ENCODE data around the gene C3orf49.

Gene C3orf49

DNA sequence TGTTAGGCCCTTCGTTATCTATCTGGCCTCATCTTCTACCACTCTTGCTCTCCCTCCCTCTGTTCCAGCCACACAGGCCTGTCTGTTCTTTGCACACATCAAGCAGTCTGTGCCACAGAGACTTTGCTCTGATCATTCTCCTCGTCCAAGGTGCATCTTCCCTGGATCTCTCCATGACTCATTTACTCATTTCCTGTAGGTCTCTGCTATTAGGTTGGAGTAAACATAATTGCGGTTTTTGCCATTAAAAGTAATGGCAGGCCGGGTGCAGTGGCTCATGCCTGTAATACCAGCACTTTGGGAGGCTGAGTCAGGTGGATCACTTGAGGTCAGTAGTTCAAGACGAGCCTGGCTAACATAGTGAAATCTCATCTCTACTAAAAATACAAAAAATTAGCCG lies 9.5 kb upstream of the C3orf49 start:
- Histone ChIP-seq H3K4me3 (ENCODE audit: low read depth in 1 of 2, low read length in 2 of 2) (no peak overlapping the region), H3K9me3 (ENCODE audit: control insufficient read depth in 1 of 2, low read length in 2 of 2) (no peaks in the 10 kb centered on the region), H3K36me3 (ENCODE audit: control insufficient read depth in 1 of 2, insufficient read depth in 2 of 2, low read length in 2 of 2) (no peaks in the 10 kb centered on the region), H3K27ac (ENCODE audit: low read depth, low read length) (no peak overlapping the region), H3K4me1 (ENCODE audit: control insufficient read depth in 1 of 2, insufficient read depth in 2 of 2, low read length in 2 of 2) (no peaks in the 10 kb centered on the region), H3K9ac (ENCODE audit: low read depth in 1 of 2, low read length in 2 of 2) (no peak overlapping the region), H3K27me3 (ENCODE audit: control insufficient read depth in 1 of 2, insufficient read depth in 2 of 2, low read length in 2 of 2) (no peaks in the 10 kb centered on the region)

DNA sequence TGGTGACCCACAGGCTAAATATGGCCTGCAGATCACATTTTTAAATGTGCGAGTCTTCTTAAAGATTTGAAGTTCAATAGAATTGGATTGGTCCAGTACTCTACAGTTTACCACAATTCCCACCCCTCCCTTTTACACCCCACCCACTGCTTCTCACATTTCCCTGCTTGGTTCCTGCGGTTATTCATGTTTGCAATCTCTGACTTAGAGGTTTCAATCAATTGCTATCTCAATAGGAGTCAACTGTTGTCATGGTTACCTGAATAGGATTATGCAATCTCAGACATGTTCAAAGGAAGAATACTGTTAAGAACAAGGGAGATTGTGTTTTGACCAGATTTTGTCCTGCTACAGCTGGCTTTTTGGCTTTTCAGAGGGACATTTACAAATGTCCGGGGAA lies 4.9 kb upstream of the C3orf49 start:
- no peaks in the 10 kb centered on the region for H3K9me3 ChIP-seq (ENCODE audit: control insufficient read depth in 1 of 2, low read length in 2 of 2)
- no peak overlapping the region for H3K9ac ChIP-seq (ENCODE audit: low read depth in 1 of 2, low read length in 2 of 2)
- no peaks in the 10 kb centered on the region for H3K27me3 ChIP-seq (ENCODE audit: control insufficient read depth in 1 of 2, insufficient read depth in 2 of 2, low read length in 2 of 2)
- H3K4me1 ChIP-seq (ENCODE audit: control insufficient read depth in 1 of 2, insufficient read depth in 2 of 2, low read length in 2 of 2): no peaks in the 10 kb centered on the region
- no peaks in the 10 kb centered on the region for H3K36me3 ChIP-seq (ENCODE audit: control insufficient read depth in 1 of 2, insufficient read depth in 2 of 2, low read length in 2 of 2)
- no peak overlapping the region for H3K27ac ChIP-seq (ENCODE audit: low read depth, low read length)
- H3K4me3 ChIP-seq (ENCODE audit: low read depth in 1 of 2, low read length in 2 of 2): no peak overlapping the region

DNA sequence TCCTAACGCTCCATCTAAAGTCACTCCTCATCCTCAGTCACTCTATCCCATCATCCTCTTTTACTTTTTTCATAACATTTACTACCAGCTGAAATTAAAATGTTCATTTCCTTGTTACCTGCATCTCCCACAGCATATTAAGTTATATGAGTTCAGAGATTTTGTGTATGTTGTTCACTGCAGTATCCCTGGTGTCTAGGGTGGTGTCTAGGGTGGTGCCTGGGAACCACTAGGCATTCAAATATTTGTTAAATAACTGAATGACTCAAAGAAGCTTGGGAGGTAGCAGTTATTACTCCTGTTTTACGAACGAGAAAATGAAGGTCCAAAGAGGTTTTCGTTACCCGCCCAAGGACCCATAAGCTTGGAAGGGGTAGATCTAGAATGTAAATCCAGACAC lies 1.9 kb upstream of the C3orf49 start:
- Histone ChIP-seq H3K4me1 (ENCODE audit: control insufficient read depth in 1 of 2, insufficient read depth in 2 of 2, low read length in 2 of 2) (no peaks in the 10 kb centered on the region), H3K9ac (ENCODE audit: low read depth in 1 of 2, low read length in 2 of 2) (no peak overlapping the region), H3K27me3 (ENCODE audit: control insufficient read depth in 1 of 2, insufficient read depth in 2 of 2, low read length in 2 of 2) (no peaks in the 10 kb centered on the region), H3K36me3 (ENCODE audit: control insufficient read depth in 1 of 2, insufficient read depth in 2 of 2, low read length in 2 of 2) (no peaks in the 10 kb centered on the region), H3K27ac (ENCODE audit: low read depth, low read length) (no peak overlapping the region), H3K4me3 (ENCODE audit: low read depth in 1 of 2, low read length in 2 of 2) (no peak overlapping the region), H3K9me3 (ENCODE audit: control insufficient read depth in 1 of 2, low read length in 2 of 2) (no peaks in the 10 kb centered on the region)

DNA sequence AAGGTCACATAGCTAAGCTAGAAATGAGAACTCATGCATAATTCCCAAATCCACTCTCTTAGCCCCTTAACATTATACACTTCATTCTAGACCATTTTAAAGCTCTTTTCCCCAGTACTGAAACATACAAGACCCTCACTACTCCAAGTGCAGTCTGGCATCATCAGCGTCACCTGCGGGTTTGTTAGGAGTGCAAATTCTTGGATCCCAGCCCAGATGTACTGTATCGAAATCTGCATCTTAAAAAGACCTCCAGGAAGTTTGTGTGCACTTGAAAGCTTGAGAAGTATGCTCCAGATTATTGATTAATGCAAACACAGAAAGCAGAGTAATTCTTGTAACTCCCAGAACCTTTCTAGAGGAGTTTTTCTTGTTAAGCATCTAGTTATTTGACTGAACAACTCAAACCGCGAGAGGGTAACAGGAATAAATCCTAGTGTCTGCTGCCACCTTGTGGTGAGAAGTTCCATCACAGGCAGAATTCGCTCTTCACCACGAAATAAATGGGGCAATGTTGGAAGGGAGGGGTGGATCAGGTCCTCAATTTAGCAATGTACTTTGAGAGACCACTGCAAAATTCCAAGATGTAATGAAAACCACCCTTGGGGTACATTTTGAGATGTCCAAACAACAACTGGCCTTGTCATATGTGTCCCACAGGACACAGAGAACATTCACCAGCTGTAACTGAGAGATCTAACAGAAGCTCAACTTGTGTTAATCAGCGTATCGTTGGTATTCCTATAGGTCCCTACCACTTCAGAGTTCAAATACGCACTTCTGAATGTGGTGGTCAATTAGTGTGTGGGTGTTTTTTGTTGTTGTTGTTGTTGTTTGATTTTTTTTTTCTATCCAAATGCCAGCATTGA lies 583 bp upstream of the C3orf49 start:
- Histone ChIP-seq H3K9me3 (ENCODE audit: control insufficient read depth in 1 of 2, low read length in 2 of 2) (no peaks in the 10 kb centered on the region), H3K4me3 (ENCODE audit: low read depth in 1 of 2, low read length in 2 of 2) (no peak overlapping the region), H3K27ac (ENCODE audit: low read depth, low read length) (no peak overlapping the region), H3K9ac (ENCODE audit: low read depth in 1 of 2, low read length in 2 of 2) (no peak overlapping the region), H3K36me3 (ENCODE audit: control insufficient read depth in 1 of 2, insufficient read depth in 2 of 2, low read length in 2 of 2) (no peaks in the 10 kb centered on the region), H3K4me1 (ENCODE audit: control insufficient read depth in 1 of 2, insufficient read depth in 2 of 2, low read length in 2 of 2) (no peaks in the 10 kb centered on the region), H3K27me3 (ENCODE audit: control insufficient read depth in 1 of 2, insufficient read depth in 2 of 2, low read length in 2 of 2) (no peaks in the 10 kb centered on the region)

DNA sequence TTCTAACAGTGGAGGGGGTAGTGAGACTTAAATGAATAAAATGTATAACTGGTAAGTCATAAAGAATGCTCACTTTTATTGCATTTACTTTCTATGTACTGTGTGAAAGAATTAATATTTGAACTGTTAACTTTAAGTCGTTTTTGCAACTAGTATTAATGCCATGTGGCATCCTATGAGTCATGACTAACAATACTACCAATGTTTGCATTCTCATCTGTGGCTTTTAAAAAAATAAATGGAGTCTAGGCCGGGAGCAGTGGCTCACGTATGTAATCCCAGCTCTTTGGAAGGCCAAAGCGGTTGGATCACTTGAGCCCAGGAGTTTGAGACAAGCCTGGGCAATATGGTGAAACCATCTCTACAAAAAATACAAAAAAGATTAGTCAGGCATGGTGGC lies 5.2 kb downstream of the C3orf49 start:
- Histone ChIP-seq H3K36me3 (ENCODE audit: control insufficient read depth in 1 of 2, insufficient read depth in 2 of 2, low read length in 2 of 2) (peaks cover 0 to 3% of the 10 kb centered on the region in 2 donors), H3K4me3 (ENCODE audit: low read depth in 1 of 2, low read length in 2 of 2) (no peak overlapping the region), H3K4me1 (ENCODE audit: control insufficient read depth in 1 of 2, insufficient read depth in 2 of 2, low read length in 2 of 2) (no peaks in the 10 kb centered on the region), H3K27me3 (ENCODE audit: control insufficient read depth in 1 of 2, insufficient read depth in 2 of 2, low read length in 2 of 2) (no peaks in the 10 kb centered on the region), H3K9ac (ENCODE audit: low read depth in 1 of 2, low read length in 2 of 2) (no peak overlapping the region), H3K27ac (ENCODE audit: low read depth, low read length) (no peak overlapping the region), H3K9me3 (ENCODE audit: control insufficient read depth in 1 of 2, low read length in 2 of 2) (no peaks in the 10 kb centered on the region)

DNA sequence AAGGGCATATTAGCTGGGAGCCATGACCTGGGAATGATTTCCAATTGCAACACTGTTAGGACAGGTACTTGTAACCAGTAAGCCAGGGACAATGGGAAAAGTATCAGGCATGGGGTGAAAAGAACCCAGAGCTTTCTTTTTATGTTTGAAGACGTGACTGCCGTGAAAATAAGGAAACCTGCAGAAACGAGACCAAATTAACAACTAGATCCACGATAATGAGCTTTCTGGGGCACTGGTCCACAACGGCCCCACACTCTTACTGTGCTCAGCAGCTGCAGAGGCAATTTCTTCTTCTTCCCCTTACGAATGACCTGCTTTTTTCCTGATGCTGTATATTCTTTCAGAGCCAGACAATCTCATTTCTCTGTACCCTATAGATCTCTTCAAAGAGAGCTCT lies 11.4 kb downstream of the C3orf49 start:
- no peak overlapping the region for H3K9ac ChIP-seq (ENCODE audit: low read depth in 1 of 2, low read length in 2 of 2)
- no peaks in the 10 kb centered on the region for H3K27me3 ChIP-seq (ENCODE audit: control insufficient read depth in 1 of 2, insufficient read depth in 2 of 2, low read length in 2 of 2)
- H3K36me3 ChIP-seq (ENCODE audit: control insufficient read depth in 1 of 2, insufficient read depth in 2 of 2, low read length in 2 of 2): peaks cover 3 to 19% of the 10 kb centered on the region in 2 donors
- H3K9me3 ChIP-seq (ENCODE audit: control insufficient read depth in 1 of 2, low read length in 2 of 2): no peaks in the 10 kb centered on the region
- H3K27ac ChIP-seq (ENCODE audit: low read depth, low read length): no peak overlapping the region
- no peak overlapping the region for H3K4me3 ChIP-seq (ENCODE audit: low read depth in 1 of 2, low read length in 2 of 2)
- no peaks in the 10 kb centered on the region for H3K4me1 ChIP-seq (ENCODE audit: control insufficient read depth in 1 of 2, insufficient read depth in 2 of 2, low read length in 2 of 2)

DNA sequence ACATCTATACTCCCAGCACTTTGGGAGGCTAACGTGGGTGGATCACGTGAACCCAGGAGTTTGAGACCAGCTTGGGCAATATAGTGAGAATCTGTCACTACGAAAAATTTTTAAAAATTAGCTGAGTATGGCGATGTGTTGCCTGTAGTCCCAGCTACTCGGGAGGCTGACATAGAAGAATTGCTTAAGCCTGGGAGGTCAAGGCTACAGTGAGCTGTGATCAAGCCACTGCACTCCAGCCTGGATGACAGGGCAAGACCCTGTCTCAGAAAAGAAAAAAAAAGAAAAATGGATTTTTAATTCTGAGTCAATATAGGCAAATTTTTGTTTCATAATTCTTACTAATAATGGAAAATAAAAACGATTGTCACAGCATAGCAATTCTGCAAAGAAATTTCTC lies 13.3 kb downstream of the C3orf49 start:
- Histone ChIP-seq H3K4me3 (ENCODE audit: low read depth in 1 of 2, low read length in 2 of 2) (no peak overlapping the region), H3K27me3 (ENCODE audit: control insufficient read depth in 1 of 2, insufficient read depth in 2 of 2, low read length in 2 of 2) (no peaks in the 10 kb centered on the region), H3K36me3 (ENCODE audit: control insufficient read depth in 1 of 2, insufficient read depth in 2 of 2, low read length in 2 of 2) (peaks cover 3 to 26% of the 10 kb centered on the region in 2 donors), H3K27ac (ENCODE audit: low read depth, low read length) (no peak overlapping the region), H3K9me3 (ENCODE audit: control insufficient read depth in 1 of 2, low read length in 2 of 2) (no peaks in the 10 kb centered on the region), H3K9ac (ENCODE audit: low read depth in 1 of 2, low read length in 2 of 2) (no peak overlapping the region), H3K4me1 (ENCODE audit: control insufficient read depth in 1 of 2, insufficient read depth in 2 of 2, low read length in 2 of 2) (no peaks in the 10 kb centered on the region)

DNA sequence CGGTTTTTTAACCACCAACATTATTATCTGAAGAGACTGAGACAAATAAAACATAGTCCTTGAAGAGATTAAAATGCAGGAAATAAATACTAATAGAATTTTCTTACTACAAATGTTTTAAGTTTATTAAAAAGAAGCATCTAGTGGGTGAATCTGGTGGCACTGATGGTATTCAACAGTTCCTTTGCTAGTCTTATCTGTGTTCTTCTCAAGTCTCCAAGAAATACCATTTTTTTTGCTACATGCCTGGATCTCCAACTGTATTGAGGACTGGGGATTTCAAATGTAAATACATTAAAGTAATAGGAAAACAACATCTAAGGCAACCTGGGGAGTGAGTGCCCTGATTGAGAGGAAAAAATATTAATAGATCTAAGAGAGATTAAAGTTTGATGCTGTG lies 22.6 kb downstream of the C3orf49 start:
- no peaks in the 10 kb centered on the region for H3K9me3 ChIP-seq (ENCODE audit: control insufficient read depth in 1 of 2, low read length in 2 of 2)
- H3K27me3 ChIP-seq (ENCODE audit: control insufficient read depth in 1 of 2, insufficient read depth in 2 of 2, low read length in 2 of 2): no peaks in the 10 kb centered on the region
- H3K4me3 ChIP-seq (ENCODE audit: low read depth in 1 of 2, low read length in 2 of 2): no peak overlapping the region
- no peak overlapping the region for H3K9ac ChIP-seq (ENCODE audit: low read depth in 1 of 2, low read length in 2 of 2)
- no peaks in the 10 kb centered on the region for H3K4me1 ChIP-seq (ENCODE audit: control insufficient read depth in 1 of 2, insufficient read depth in 2 of 2, low read length in 2 of 2)
- peaks cover 0 to 1% of the 10 kb centered on the region in 2 donors for H3K36me3 ChIP-seq (ENCODE audit: control insufficient read depth in 1 of 2, insufficient read depth in 2 of 2, low read length in 2 of 2)
- H3K27ac ChIP-seq (ENCODE audit: low read depth, low read length): no peak overlapping the region

DNA sequence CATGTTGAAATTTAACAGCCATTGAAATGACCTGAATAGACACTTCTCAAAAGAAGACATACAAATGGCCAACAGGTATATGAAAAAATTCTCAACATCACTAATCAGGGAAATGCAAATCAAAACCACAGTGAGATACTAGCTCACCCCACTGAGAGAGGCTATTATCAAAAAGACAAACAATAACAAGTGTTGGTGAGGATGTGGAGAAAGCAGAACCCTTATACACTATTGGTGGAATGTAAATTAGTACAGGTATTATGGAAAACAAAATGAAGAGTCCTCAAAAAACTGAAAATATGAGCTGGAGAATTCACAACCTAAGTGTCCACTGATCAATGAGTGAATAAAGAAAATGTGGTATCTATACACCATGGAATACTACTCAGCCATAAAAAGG lies 23.0 kb downstream of the C3orf49 start:
- Histone ChIP-seq H3K9ac (ENCODE audit: low read depth in 1 of 2, low read length in 2 of 2) (no peak overlapping the region), H3K27me3 (ENCODE audit: control insufficient read depth in 1 of 2, insufficient read depth in 2 of 2, low read length in 2 of 2) (no peaks in the 10 kb centered on the region), H3K27ac (ENCODE audit: low read depth, low read length) (no peak overlapping the region), H3K36me3 (ENCODE audit: control insufficient read depth in 1 of 2, insufficient read depth in 2 of 2, low read length in 2 of 2) (no peaks in the 10 kb centered on the region), H3K9me3 (ENCODE audit: control insufficient read depth in 1 of 2, low read length in 2 of 2) (no peaks in the 10 kb centered on the region), H3K4me3 (ENCODE audit: low read depth in 1 of 2, low read length in 2 of 2) (no peak overlapping the region), H3K4me1 (ENCODE audit: control insufficient read depth in 1 of 2, insufficient read depth in 2 of 2, low read length in 2 of 2) (no peaks in the 10 kb centered on the region)

DNA sequence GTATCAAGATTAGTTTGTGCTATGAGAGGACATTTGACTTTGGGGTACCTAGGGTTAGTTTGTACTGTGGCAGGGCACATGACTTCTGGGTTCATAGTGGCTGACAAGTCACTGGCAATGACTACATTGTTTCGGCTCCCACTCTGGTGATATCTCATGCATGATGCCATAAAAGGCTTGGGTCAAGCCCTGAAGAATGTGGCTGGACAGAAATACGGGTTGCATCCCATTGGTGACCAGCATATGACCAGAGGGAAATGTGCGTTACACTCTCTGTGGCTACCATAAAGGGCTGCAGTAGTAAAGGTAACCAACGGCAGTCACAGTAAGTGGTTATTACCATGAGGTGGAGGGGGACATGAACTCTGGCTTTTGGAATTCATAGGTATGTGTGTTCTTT lies 26.1 kb downstream of the C3orf49 start:
- no peaks in the 10 kb centered on the region for H3K36me3 ChIP-seq (ENCODE audit: control insufficient read depth in 1 of 2, insufficient read depth in 2 of 2, low read length in 2 of 2)
- no peaks in the 10 kb centered on the region for H3K27me3 ChIP-seq (ENCODE audit: control insufficient read depth in 1 of 2, insufficient read depth in 2 of 2, low read length in 2 of 2)
- H3K4me1 ChIP-seq (ENCODE audit: control insufficient read depth in 1 of 2, insufficient read depth in 2 of 2, low read length in 2 of 2): no peaks in the 10 kb centered on the region
- H3K4me3 ChIP-seq (ENCODE audit: low read depth in 1 of 2, low read length in 2 of 2): no peak overlapping the region
- H3K27ac ChIP-seq (ENCODE audit: low read depth, low read length): no peak overlapping the region
- H3K9ac ChIP-seq (ENCODE audit: low read depth in 1 of 2, low read length in 2 of 2): no peak overlapping the region
- no peaks in the 10 kb centered on the region for H3K9me3 ChIP-seq (ENCODE audit: control insufficient read depth in 1 of 2, low read length in 2 of 2)

All from duodenal mucosa (tissue), 2 donors.